DMS53 treated with DMSO at 0.1 percent for 48 hours (cell line): ENCODE results near the gene ATAD5.
"Not testable (repeated sequence)": the region's sequence is repeated elsewhere in the genome, so short reads cannot be mapped to it uniquely, and the experiment has no call there.

Experiments
- DNase-seq: peaks from one replicate; lab custom pipeline; 2025; ENCODE audit not compliant: unreplicated experiment; lab: John Stamatoyannopoulos, UW

Gene ATAD5

DNA sequence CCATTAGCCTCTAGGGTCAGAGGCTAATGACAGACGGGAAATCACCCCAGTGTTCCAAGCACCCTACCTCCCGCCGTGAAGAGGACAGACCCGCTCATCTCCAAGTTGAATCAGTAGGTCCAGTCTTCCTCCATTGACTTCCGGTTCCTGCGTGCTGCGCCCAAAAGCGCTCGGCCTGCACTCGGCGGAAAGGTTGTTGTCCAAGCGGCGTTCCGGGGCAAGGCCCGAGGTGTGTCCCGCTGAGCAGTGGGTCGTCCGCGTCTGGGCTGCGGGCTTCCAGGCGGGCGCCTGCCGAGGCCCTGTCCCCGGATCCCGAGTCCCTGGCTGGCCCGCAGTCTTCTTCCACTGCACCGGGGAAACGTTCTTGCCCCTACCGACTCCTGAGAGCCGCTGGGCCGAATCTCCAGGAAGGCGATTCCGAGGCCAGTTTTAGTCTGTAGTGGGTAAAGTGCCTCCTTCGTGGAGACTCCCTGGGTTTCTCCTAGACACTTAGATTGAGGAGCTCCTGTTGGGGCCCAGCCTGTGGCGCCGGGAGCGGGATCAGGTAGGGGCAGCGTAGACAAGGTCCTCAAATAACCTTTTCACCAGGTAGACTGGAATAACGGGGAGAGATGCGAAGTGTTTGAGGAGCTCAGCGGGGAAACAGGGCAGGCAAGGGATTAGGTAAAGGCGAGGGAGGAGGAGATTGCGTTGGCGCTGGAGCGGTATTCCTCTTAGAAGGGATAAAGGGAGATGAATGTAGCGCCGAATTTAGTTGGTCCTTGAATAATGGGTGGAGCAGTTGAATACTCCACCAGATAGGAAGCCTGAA lies 74.5 kb downstream of the ATAD5 start, which contains the start of gene TEFM:
Gene TEFM, minus strand, starts transcription at position 138 of the 811 bp plus-strand sequence. Its CDS starts 40 bp downstream, at position 98.
- DNase-seq: peak; percentile 58

DNA sequence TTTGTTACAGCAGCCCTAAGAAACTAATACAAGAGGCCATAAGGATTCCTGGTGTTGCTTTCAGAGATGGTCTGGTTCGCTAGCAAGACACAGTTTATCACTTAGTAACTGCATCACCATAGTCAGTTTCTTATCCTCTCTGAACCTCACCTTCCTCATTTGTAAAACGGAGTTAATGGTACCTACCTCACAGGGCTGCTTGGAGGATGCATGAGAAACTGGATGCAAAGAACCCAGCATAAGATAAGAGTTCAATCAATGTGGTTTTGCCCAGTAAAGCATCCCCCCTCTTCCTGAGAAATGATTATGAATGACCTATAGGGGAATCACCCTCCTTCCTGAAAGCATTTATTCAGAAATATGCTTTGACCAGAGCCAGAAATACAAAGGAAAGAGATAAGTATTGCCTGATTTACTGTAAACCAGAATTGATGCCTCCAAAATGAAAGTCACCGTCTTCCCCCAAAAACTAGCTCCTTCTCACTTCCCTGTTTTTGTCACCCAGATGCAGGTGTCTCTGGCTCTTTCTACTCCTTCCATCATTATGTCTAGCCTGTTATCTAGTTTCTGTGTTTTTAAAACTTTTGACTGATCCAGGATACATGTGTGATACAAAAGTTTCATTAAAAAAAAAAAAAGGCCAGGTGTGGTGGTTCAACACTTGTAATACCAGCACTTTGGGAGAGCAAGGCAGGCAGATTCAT lies 77.1 kb downstream of the ATAD5 start:
- DNase-seq: no peak

DNA sequence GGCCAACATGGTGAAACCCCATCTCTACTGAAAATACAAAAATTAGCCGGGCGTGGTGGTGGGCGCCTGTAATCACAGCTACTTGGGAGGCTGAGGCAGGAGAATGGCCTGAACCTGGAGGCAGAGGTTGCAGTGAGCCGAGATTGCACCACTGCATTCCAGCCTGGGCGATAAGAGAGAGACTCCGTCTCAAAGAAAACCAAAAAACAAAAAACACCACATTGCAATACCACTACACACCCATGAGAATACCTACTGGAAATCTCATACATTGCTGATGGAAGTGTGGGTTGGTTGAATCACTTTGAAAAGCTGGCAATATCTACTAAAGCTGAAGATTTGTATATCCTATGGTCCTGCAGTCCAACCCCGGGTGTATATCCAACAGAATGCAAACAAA lies 78.4 kb downstream of the ATAD5 start:
- DNase-seq: not testable (repeated sequence)

DNA sequence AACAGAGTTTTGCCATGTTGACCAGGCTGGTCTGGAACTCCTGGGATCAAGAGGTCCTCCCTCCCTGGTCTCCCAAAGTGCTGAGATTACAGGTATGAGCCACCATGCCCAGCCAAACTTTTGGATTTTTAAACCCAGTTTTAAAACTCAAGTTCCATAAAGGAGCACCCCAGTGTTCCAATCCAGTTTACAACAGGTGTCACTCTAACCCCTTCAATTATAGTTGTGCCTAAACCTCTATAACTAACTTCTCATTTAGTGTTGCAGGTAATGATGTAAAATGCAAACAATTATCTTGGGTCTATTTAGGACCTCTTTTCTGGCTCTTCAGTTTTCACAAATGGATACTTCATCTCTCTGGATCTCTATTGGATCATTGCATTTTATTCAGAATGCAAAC lies 82.2 kb downstream of the ATAD5 start:
- no peak for DNase-seq

DNA sequence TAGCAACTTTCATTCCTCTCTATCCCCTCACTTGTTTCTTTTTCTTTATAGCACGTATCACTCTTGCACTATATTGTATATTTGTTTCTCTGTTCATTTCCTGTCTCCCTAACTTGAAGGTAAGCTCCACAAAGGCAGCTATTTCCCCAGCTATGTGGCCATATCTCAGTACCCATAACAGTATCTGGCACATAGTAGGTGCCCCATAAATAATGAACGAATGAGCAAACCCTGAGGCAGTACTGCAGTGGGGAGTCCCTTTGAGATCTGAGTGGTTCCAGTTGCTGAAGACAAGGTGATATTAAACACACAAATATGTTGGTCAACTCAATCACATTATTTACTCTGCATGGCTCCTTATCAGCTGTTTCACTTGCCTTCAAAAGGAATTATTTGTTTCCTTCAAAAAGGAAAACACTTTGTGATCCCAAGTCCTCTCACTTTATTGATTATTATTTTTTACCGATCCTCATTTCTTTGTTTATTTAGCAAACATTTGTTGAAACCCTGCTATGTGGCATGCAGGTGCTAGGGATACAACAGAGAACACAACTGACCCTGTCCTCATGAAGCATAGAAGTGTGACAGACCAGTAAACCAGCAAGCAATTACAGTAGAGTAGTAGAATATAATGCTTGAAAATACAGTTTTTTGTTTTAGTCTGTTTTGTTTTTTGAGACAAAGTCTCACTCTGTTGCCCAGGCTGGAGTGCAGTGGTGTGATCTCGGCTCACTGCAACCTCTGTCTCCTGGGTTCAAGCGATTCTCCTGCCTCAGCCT lies 84.3 kb downstream of the ATAD5 start:
- DNase-seq: peak; percentile 37

DNA sequence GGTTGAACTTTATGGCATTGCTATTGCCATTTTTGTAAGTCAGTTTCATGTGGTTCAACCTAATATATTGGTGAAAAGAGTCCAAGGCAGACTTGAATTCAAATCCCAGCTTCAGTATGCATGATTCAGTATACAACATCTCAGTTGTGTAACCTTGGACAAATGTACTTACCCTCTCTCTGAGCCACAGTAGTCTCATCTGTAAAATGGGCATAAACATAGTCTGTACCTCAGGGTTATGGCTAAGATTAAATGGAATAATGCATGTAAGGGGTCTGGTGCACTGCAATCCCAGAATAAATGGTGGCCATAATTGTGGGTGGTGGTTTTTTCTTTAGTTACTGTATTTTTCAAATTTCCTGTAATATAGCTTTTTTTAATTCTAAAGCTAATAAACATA lies 85.3 kb downstream of the ATAD5 start:
- no peak for DNase-seq

DNA sequence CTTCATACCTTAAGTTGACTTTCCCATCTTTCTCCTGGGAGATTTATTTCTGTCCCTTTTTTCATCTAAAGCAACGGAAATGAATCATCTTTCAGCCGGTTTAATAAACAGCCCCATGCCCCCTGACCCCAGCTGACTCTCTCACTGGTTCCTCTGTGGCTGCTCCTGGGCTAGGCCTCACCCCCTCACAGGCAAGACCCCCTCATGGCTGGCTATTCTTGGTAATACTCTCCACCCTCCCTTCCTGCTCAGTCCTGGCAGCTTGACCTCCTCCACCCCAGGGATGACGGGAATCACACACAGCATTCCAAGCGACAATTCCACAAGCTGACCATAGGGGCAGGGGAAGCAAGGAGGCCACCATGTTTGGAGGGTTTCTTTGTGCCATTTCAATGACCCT lies 88.5 kb downstream of the ATAD5 start:
- DNase-seq: no peak

DNA sequence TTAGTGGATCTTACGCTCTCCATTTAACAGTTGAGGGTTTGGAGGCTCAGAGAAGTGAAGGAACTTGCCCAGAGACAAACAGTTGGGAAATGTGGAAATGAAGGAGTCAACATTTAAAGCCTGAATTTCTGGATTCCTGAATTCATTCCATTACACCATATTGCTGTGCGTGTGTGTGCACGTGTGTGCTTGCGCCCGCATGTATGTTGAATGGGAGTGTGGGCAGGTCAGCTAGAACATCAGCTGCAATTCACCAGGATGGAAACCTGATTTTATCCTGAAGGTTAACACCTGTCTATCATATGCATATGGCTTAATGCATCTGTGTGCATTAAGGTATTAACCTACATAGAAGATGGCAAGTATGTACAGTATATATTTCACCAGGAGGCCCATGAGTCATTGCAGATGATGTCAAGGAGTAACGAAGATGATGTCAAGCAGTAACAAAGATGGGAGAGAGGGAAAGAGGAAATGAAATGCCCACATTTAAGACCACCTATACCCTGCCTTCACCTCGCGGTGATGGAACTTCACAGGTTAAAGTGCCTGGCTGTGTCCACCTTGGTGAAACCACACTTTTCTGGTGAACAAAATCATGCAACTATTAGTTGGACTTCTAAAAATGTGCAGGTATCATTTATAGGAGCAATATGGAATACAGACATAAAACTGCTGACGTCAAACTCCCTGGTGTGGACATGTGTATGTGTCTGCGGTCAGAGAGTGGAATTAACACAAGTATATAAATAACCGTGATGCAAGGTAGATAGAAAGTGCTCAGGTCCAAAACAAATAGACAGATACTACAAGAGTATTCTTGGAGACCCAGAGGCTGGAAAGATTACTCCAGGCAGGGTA lies 89.1 kb downstream of the ATAD5 start:
- peak; percentile 18 for DNase-seq

DNA sequence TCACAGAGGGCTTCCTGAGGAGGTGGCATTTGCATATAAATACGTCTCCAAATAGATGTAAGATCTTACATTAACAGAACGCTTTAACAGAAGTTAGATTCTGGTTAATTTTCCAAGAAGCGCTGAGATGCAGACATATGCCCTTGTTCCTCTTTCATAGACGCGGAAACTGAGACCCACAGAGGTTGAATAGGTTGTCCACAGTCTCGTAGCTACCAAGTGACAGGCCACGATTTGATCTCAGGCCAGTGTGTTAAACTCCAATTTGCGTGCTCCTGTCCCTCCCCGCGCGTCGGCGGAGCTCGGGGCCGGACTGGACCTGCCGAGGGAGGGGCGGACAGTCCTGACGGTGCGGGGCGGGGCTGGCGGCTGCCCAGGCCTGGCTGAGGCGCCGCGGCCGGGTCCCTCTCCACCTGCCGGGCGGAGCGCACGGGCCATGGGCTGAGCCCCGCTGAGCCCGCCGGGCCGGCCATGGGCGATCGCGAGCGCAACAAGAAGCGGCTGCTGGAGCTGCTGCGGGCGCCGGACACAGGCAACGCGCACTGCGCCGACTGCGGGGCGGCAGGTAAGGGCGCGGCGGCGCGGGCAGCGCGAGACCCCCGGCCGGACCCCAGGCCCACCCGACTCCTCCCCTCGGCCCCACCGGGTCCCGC lies 89.9 kb downstream of the ATAD5 start, which contains the start of gene ADAP2:
Gene ADAP2, plus strand, starts transcription at position 402 of the 653 bp plus-strand sequence. Its CDS starts 70 bp downstream, at position 472.
- peak; percentile 18 for DNase-seq

DNA sequence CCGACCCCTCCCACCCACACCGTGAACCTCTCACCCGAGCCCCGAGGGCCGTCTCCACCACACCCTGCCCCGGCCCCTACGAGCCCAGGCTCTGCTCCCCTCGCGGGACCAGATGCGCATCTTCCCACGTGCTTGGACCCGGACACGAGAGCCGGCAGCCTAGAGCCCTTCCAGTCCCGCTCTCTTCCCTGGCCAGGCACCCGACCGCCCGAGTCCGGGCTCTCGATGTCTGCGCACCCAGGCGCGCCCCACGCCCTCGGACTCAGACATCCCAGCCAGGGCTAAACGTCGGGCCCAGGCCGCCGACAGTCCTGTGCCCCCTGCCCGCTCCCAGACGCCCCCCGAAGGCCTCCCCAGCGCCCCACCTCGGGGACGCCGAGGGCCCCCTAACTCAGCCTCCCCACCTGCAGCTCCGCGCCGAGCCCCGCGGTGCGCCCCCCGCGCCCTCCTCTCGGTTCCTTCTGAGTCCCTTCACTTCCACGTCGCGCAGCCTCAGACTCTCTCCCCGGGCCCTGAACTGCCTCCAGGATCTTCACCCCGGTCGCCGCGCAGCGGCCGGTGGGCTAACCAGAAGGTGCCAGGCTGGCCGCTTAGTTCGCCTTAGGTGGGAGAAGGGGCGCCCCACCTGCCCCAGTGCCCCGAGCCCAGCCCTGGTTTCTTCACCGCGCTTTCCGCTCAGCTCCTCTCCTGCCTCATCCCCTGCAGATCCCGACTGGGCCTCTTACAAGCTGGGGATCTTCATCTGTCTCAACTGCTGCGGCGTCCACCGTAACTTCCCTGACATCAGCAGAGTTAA lies 90.7 kb downstream of the ATAD5 start:
- no peak for DNase-seq

DNA sequence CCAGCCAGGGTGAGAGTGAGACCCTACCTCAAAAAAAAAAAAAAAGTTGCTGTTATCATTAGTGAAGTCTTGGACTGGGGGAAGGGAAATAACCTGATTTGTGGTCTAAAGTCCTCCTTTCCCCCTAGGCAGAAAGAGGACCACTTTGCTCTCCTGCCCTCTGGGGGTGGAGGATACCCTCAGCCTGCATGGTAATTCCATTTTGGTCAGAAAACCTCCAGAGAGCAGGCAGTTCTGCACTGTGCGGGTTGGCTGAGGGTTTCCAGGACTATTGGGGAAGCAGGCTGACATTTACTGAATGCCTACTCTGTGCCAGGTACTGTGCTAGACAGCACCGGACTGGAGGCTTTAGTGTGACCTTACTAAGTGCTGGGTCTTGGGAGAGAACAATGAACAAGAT lies 92.6 kb downstream of the ATAD5 start:
- DNase-seq: no peak

DNA sequence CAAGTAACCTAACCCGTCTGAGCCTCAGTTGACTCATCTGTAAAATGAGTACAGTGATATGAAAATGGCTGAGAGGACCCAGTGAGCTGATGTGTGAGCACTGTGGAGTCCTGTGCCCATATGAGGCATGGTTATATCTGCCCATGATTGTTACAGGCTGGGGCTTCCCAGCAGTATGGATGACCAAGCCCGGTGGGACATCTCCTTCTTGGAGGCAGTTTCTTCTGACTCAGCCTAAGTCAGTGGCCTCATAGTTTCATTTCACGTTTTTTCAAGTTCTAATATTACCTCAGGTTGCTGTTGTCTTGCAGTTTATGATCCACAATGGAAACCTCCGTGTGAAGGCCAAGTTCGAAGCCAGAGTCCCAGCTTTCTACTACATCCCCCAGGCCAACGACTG lies 94.8 kb downstream of the ATAD5 start:
- no peak for DNase-seq

DNA sequence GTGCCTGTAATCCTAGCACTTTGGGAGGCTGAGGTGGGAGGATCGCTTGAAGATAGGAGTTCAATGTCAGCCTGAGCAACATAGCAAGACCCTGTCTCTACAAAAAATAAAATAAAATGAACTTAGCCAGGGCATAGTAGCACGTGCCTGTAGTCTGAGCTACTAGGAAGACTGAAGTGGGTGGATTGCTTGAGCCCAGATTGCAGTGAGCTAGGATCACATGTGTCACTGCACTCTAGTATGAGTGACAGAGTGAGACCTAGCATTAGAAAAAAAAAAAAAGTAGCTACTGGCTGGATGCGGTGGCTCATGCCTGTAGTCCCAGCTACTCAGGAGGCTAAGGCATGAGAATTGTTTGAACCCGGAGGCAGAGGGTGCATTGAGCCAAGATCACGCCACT lies 96.0 kb downstream of the ATAD5 start:
- DNase-seq: no peak

DNA sequence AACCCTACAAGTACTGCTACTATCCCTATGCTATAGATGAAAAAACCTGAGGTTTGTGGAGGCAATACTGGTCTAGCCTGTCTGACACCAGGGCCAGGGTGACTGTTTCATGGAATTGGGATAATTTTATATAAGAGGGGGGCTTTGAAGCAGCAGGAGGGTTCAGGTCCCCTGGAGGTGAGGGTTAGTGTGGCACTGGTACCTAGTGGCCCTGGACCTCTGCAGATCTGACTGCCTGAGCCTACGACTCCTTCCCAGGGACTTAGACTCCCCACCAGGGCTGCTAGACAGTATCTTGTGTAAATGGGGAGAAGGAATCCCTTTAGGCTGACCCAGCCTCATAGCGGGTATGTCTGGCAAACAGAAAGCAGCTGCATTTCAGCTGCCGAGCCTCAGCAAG lies 96.8 kb downstream of the ATAD5 start:
- no peak for DNase-seq

DNA sequence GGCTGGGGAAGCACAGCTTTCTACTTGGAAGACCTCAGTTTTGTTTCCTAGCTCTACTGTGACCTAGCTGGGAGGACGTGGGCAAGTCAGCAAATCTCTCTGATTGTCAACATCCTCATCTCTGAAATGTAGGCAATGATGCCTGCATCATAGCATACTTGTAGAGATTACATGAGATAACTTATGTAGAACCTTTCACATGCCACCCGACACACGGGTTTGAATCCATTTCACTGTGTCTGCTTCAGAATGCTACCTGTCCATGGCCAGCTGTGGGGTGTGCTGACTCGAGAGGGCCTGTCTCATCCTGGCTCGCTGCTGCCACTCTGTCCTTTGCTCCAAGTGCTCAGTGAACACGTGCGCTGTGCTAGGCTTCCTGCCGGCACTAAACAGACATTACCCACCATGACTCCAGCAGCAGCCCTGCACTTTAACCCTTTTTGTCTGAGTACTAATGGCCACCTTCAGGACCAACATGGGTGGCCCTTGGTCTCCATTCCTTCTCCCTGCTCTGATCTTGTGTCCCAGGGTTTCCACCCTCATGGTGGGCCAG lies 97.4 kb downstream of the ATAD5 start:
- no peak for DNase-seq

DNA sequence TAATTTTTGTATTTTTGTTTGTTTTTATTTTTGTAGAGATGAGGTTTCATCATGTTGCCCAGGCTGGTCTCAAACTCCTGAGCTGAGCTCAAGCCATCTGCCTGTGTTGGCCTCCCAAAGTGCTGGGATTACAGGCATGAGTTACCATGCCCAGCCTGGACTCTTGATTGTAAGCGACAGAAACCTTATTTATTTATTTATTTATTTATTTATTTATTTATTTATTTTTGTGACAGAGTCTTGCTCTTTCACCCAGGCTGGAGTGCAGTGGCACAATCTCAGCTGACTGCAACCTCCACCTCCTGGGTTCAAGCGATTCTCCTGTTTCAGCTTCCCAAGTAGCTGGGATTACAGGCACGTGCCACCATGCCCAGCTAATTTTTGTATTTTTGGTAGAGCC lies 98.1 kb downstream of the ATAD5 start:
- DNase-seq: not testable (repeated sequence)

DNA sequence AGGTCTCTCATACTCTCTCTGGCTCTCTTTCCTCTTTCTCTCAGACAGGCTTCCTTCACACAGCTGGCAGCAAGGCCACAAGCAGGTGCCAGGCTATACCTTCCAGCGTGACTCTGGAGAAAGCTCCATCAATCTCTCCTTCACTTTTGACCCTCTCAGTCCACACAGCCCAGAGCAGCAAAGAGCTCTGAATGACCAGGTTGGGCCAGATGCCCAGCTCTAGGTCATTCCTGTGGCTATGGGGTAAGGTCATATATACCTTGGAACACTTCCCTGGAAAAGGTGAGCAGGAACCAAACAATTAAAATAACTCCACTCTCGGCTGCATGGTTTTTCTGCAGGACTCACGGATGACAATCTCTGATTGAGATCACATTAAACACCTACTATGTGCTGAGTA lies 98.7 kb downstream of the ATAD5 start:
- DNase-seq: no peak

DNA sequence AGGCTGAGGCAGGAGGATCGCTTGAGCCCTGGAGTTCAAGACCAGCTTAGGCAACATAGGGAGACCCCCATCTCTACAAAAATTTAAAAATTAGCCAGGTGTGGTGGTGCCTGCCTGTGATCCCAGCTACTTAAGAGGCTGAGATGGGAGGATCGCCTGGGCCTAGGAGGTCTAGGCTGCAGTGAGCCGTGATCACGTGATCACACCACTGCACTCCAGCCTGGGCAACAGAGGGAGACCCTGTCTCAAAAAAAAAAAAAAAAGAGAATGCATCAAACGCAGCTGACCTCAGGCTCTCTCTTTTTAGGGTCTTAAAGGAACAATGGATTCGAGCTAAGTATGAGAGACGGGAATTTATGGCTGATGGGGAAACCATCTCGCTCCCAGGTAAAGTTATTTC lies 99.8 kb downstream of the ATAD5 start:
- not testable (repeated sequence) for DNase-seq

DNA sequence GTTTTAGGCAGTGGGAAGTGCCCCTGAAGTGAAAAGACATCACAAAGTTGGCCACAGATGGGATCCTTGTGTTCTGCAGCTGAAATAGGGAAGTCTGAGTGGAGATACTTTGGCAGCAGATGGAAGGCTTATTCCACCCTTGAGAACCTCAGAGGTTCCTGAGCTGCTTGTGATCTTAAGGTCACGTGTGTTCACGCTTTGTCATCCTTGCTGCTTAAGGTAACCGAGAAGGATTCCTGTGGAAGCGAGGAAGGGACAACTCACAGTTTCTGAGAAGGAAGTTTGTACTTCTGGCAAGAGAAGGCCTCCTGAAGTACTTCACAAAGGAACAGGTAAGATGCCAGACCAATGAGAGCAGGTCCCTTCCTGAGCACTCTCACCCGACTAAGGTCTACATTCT lies 102.2 kb downstream of the ATAD5 start:
- no peak for DNase-seq
